Caco-2 (cell line): ENCODE results near the gene GAS5. TPM values are rescaled to one million over a fixed set of nuclear protein-coding genes. Genes with fewer than 3 reads are reported as not detected.

Source experiments
- Bru-seq: library from RNA; stranded (reverse); fragments of 400-500 nt; gene quantifications from one replicate; lab custom pipeline; 2021; lab: Mats Ljungman, UMichigan
- BruChase-seq, 2 experiments: library from RNA; stranded (reverse); fragments of 400-500 nt; gene quantifications; one replicate each; lab custom pipeline; 2021; lab: Mats Ljungman, UMichigan
- BruUV-seq: library from RNA; stranded (reverse); fragments of 400-500 nt; replicated peaks from 2 replicates; lab custom pipeline; 2021; lab: Mats Ljungman, UMichigan
- CTCF ChIA-PET: fragments of 300-600 bp; sonication (Branson Sonifier 250); formaldehyde crosslinking; loops from one replicate; lab custom pipeline; 2022; ENCODE audit warnings: antibody characterized with exemption; lab: Charles Lee
- POLR2A ChIA-PET: fragments of 300-600 bp; sonication (Branson Sonifier 250); formaldehyde crosslinking; loops from one replicate; lab custom pipeline; 2022; ENCODE audit warnings: antibody characterized with exemption; lab: Charles Lee
- DNase-seq, 2 experiments: peaks; one replicate each; pipeline versions ENCODE4 v3.0.0 to v3.0.0-alpha.2; 2020 to 2022
- H3K27me3 ChIP-seq: replicated peaks from 2 replicates; pipeline ENCODE4 v1.6.0; 2011; ENCODE audit warnings: low read length; ENCODE audit not compliant: control insufficient read depth, insufficient read depth
- H3K36me3 ChIP-seq: 2 replicates; pipeline ENCODE4 v1.5.1; 2011; ENCODE audit warnings: low read length; ENCODE audit not compliant: control insufficient read depth, insufficient read depth
- H3K4me1 ChIP-seq: fragments of 250-450 bp; sonication (Bioruptor Pico); 2 replicates; pipeline ENCODE4 v1.5.1; 2020; ENCODE audit warnings: mild to moderate bottlenecking
- H3K4me3 ChIP-seq: 2 replicates; pipeline ENCODE4 v1.5.1; 2011; ENCODE audit warnings: low read depth, mild to moderate bottlenecking, control low read depth, low read length
- H3K9me3 ChIP-seq: fragments of 250-450 bp; sonication (Bioruptor Pico); 2 replicates; pipeline ENCODE4 v1.5.1; 2020; ENCODE audit warnings: mild to moderate bottlenecking, moderate library complexity
- H3K27ac Mint-ChIP-seq: one replicate; pipeline ENCODE4 v1.8.0; 2022; ENCODE audit warnings: mixed read lengths; ENCODE audit not compliant: unreplicated experiment
- H3K27me3 Mint-ChIP-seq: one replicate; pipeline ENCODE4 v1.8.0; 2022; ENCODE audit warnings: mixed read lengths; ENCODE audit not compliant: insufficient read depth, unreplicated experiment
- H3K36me3 Mint-ChIP-seq: one replicate; pipeline ENCODE4 v1.8.0; 2022; ENCODE audit warnings: mild to moderate bottlenecking, mixed read lengths; ENCODE audit not compliant: insufficient read depth, unreplicated experiment
- H3K4me1 Mint-ChIP-seq: one replicate; pipeline ENCODE4 v1.8.0; 2022; ENCODE audit warnings: low read depth, mixed read lengths; ENCODE audit not compliant: unreplicated experiment
- H3K4me3 Mint-ChIP-seq: one replicate; pipeline ENCODE4 v1.8.0; 2022; ENCODE audit warnings: mild to moderate bottlenecking, moderate library complexity, mixed read lengths; ENCODE audit not compliant: unreplicated experiment
- H3K9me3 Mint-ChIP-seq: one replicate; pipeline ENCODE4 v1.8.0; 2022; ENCODE audit warnings: mixed read lengths; ENCODE audit not compliant: unreplicated experiment
- intact Hi-C: fragments of 100-400 bp; cut with micrococcal nuclease; formaldehyde crosslinking; loops from one replicate; pipeline ENCODE4 v1.10.0; 2022; ENCODE audit not compliant: unreplicated experiment
- long read RNA-seq: library from polyadenylated mRNA; stranded (forward); transcript quantifications from one replicate; pipeline ENCODE4 v2.0.0, GENCODE V29; 2022
- total RNA-seq: library from RNA; stranded (reverse); gene quantifications from 2 replicates; pipeline ENCODE4 v1.2.3, GENCODE V29; 2022
- TF ChIP-seq, protein P1 (sequence below), 2 experiments: fragments of 200-600 bp in 1 of 2; IDR thresholded peaks; 1 replicate in 1 of 2; 2 replicates in 1 of 2; pipeline versions ENCODE4 v1.5.1 to v1.8.0; 2011 to 2022; ENCODE audit warnings: antibody characterized with exemption in 1 of 2, control low read depth in 1 of 2, inconsistent platforms in 1 of 2, low read depth in 1 of 2, low read length in 1 of 2, mild to moderate bottlenecking in 1 of 2, moderate library complexity in 1 of 2; ENCODE audit not compliant: insufficient read depth in 1 of 2, severe bottlenecking in 1 of 2, unreplicated experiment in 1 of 2

The GAS5 gene
- 559 and 641 TPM in 2 replicates for total RNA-seq
- Bru-seq, nascent RNA: percentile 100 among the genes with signal in this experiment
- BruChase-seq, experiment 1, labeled RNA remaining after a 2-hour chase: percentile 100 among the genes with signal in this experiment
- percentile 99 among the genes with signal in this experiment for BruChase-seq, experiment 2, labeled RNA remaining after a 6-hour chase
- long read RNA-seq, transcript GAS5-201 (10 exons, 979 nt): minor isoform, 6 of 270 reads
- long read RNA-seq, transcript GAS5-221 (12 exons, 632 nt): major isoform, 119 of 270 reads
- long read RNA-seq, partial matches to known transcripts: 15 of 270 reads
- long read RNA-seq, other reads (novel, unspliced or antisense): 118 of 270 reads

DNA sequence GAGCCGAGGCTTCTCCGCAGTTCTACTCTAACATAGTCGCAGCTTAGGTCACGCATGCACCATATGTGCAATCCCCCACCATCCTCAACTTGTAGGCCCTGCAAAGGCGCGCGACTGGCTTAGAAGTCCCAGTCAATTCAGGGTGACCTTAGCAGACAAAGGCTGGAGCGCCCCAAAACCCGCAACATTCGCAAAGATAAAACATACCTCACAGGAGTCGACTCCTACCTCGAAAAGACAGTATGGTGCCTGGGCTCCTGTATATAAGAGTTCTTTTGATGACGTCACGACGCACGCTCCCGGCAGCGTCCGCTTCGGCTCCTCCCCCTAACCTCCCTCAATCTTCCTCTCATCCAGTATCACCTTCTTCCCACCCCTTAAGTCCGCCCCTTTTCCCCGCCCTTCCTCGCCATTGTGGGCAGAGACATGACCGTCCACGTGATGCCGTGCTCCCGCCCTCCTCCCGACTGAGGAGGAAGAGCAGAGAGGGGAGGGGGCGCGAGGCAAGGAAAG, at the start of gene GAS5:
TSS of gene GAS5 (minus strand) at position 237 of the 513 bp plus-strand sequence.
- TF ChIP-seq, protein P1, sequence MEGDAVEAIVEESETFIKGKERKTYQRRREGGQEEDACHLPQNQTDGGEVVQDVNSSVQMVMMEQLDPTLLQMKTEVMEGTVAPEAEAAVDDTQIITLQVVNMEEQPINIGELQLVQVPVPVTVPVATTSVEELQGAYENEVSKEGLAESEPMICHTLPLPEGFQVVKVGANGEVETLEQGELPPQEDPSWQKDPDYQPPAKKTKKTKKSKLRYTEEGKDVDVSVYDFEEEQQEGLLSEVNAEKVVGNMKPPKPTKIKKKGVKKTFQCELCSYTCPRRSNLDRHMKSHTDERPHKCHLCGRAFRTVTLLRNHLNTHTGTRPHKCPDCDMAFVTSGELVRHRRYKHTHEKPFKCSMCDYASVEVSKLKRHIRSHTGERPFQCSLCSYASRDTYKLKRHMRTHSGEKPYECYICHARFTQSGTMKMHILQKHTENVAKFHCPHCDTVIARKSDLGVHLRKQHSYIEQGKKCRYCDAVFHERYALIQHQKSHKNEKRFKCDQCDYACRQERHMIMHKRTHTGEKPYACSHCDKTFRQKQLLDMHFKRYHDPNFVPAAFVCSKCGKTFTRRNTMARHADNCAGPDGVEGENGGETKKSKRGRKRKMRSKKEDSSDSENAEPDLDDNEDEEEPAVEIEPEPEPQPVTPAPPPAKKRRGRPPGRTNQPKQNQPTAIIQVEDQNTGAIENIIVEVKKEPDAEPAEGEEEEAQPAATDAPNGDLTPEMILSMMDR (IDR thresholded peaks at IDR 0.05; ENCODE audit: insufficient read depth in 1 of 2, low read depth in 1 of 2, low read length in 1 of 2, severe bottlenecking in 1 of 2, unreplicated experiment in 1 of 2): no peak
- peak within 1 kb of the TSS; percentile 100 for H3K27ac Mint-ChIP-seq
- peaks cover 5% of the 10 kb centered on the region; the same call in 1 of the 2 replicates for H3K36me3 ChIP-seq
- peak; percentile 99 to 100 for DNase-seq
- peak within 1 kb of the TSS; percentile 82 for H3K4me3 ChIP-seq
- CTCF ChIA-PET: interaction anchor here (0.6 to 0.8 kb wide), 2 partner anchors 37 to 441 kb away, joined by 3 read pairs; no protein-coding TSS in a partner anchor
- intact Hi-C loops: loop anchor here (1.0 to 5.0 kb wide), 6 partner anchors 44 to 393 kb away; partner anchors contain the start of genes CENPL, DARS2, RABGAP1L and RC3H1
- H3K27me3 ChIP-seq: no peaks in the 10 kb centered on the region
- peaks cover 13% of the 10 kb centered on the region; the same call in 1 of the 2 replicates for H3K4me1 ChIP-seq
- H3K36me3 Mint-ChIP-seq: peaks cover 61% of the 10 kb centered on the region
- H3K9me3 ChIP-seq: no peaks in the 10 kb centered on the region
- H3K27me3 Mint-ChIP-seq: peaks cover 5% of the 10 kb centered on the region
- H3K9me3 Mint-ChIP-seq: no peaks in the 10 kb centered on the region
- peak within 1 kb of the TSS; percentile 99 for H3K4me3 Mint-ChIP-seq
- peaks cover 12% of the 10 kb centered on the region for H3K4me1 Mint-ChIP-seq
- POLR2A ChIA-PET: interaction anchor here (0.5 to 1.7 kb wide), 22 partner anchors 8 to 1150 kb away, joined by 3 to 17 read pairs (median 3); partner anchors contain the start of genes DARS2, KLHL20, PRDX6 and RC3H1
- no TSS peak for BruUV-seq

DNA sequence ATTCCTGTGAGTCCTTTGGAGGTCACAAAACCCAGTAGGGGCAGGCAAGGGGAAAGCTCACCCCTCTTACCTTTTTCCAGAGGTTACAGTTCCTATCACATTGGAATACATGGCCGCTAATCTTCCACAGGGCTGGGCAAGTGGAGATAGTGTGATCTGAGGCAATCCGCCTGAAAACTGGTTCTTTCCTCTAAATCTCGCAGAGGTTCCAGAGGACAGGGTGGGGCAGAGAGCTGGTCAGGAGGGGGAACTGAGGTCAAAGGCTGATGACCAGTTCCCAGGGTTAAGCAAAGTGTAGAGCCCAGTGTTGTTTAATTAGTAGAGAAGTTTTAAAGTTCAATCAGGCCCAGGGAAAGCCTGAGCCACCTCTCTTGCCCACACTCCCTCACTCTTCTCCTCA, 49.4 kb upstream of the GAS5 start, which contains the start of gene SERPINC1:
TSS of gene SERPINC1 (minus strand) at position 179 of the 400 bp plus-strand sequence. CDS start at position 111, 68 bp downstream.
- intact Hi-C loops: loop anchor here (10.0 kb wide), 1 partner anchor 492 kb away; no protein-coding TSS in a partner anchor
- H3K4me3 Mint-ChIP-seq: no peak within 1 kb of the TSS
- H3K27ac Mint-ChIP-seq: peak within 1 kb of the TSS; percentile 43
- H3K27me3 Mint-ChIP-seq: no peaks in the 10 kb centered on the region
- no peaks in the 10 kb centered on the region for H3K27me3 ChIP-seq
- no peaks in the 10 kb centered on the region for H3K9me3 Mint-ChIP-seq
- BruUV-seq: no TSS peak
- H3K36me3 Mint-ChIP-seq: no peaks in the 10 kb centered on the region
- H3K4me3 ChIP-seq: no peak within 1 kb of the TSS
- H3K4me1 ChIP-seq: 0 out of 2 replicates have a peak, but pooled peaks cover 7% of the 10 kb centered on the region
- DNase-seq: peak in 1 of 2 experiments; percentile 10
- no peaks in the 10 kb centered on the region for H3K36me3 ChIP-seq
- peaks cover 10% of the 10 kb centered on the region for H3K4me1 Mint-ChIP-seq
- POLR2A ChIA-PET: interaction anchor here (0.6 kb wide), 1 partner anchor 10 kb away, joined by 8 read pairs; no protein-coding TSS in a partner anchor
- CTCF ChIA-PET: no interaction called here
- no peaks in the 10 kb centered on the region for H3K9me3 ChIP-seq
- TF ChIP-seq, protein P1 (IDR thresholded peaks at IDR 0.05; ENCODE audit: insufficient read depth in 1 of 2, low read depth in 1 of 2, low read length in 1 of 2, severe bottlenecking in 1 of 2, unreplicated experiment in 1 of 2): no peak

DNA sequence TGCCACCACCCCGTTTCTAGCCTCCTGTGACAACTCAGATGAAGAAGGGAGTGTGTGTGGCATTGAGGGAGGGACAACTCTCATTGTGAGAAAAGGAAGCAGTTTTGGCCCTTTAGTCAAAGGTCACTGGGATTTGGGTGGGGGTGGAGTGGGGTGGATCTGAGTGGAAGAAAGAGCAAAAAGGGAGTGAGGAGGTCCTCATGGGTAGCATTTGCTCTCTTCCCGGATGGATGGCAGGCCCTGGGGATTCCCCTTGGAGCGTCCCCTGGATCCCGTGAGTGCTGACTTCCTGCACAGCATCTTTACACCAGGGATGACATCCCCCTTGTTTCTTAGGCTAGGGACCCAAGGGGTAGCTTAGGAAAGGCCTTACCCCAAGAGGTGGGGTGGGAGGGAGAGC, 48.9 kb upstream of the GAS5 start:
- Mint-ChIP-seq H3K36me3 (no peaks in the 10 kb centered on the region), H3K27me3 (no peaks in the 10 kb centered on the region), H3K4me1 (peaks cover 10% of the 10 kb centered on the region), H3K27ac (no peak overlapping the region), H3K4me3 (no peak overlapping the region), H3K9me3 (no peaks in the 10 kb centered on the region)
- 0 out of 2 replicates have a peak, but pooled peaks cover 7% of the 10 kb centered on the region for H3K4me1 ChIP-seq
- intact Hi-C loops: loop anchor here (10.0 kb wide), 1 partner anchor 492 kb away; no protein-coding TSS in a partner anchor
- H3K27me3 ChIP-seq: no peaks in the 10 kb centered on the region
- no TSS peak for BruUV-seq
- no peak overlapping the region for H3K4me3 ChIP-seq
- TF ChIP-seq, protein P1 (IDR thresholded peaks at IDR 0.05; ENCODE audit: insufficient read depth in 1 of 2, low read depth in 1 of 2, low read length in 1 of 2, severe bottlenecking in 1 of 2, unreplicated experiment in 1 of 2): no peak
- DNase-seq: no peak
- no peaks in the 10 kb centered on the region for H3K36me3 ChIP-seq
- POLR2A ChIA-PET: no interaction called here
- H3K9me3 ChIP-seq: no peaks in the 10 kb centered on the region
- CTCF ChIA-PET: no interaction called here
